Panc1 (cell line): ENCODE results near the gene SPDYE6. TPM values are rescaled to one million over a fixed set of nuclear protein-coding genes. Genes with fewer than 3 reads are reported as not detected.

Source experiments
- ATAC-seq: fragments of 200-7000 bp; cut with Tn5 transposase; 2 replicates; pipeline ENCODE4 v1.9.1; 2020; ENCODE audit warnings: mild to moderate bottlenecking, moderate library complexity
- BruUV-seq: library from RNA; stranded (reverse); fragments of 400-500 nt; replicated peaks from 2 replicates; lab custom pipeline; 2021; lab: Mats Ljungman, UMichigan
- CTCF ChIA-PET: fragments of 300-600 bp; sonication (Branson Sonifier 250); formaldehyde crosslinking; loops from one replicate; lab custom pipeline; 2022; ENCODE audit warnings: antibody characterized with exemption; lab: Charles Lee
- POLR2A ChIA-PET: fragments of 300-600 bp; sonication (Branson Sonifier 250); formaldehyde crosslinking; loops from one replicate; lab custom pipeline; 2022; ENCODE audit warnings: antibody characterized with exemption; lab: Charles Lee
- DNase-seq: peaks from one replicate; pipeline ENCODE4 v3.0.0-alpha.2; 2010; ENCODE audit warnings: low read depth, low spot score
- H3K27ac ChIP-seq: 2 replicates; pipeline ENCODE4 v1.5.1; 2011; ENCODE audit warnings: mild to moderate bottlenecking, low read length, inconsistent platforms
- H3K27me3 ChIP-seq: fragments of 200-500 bp; sonication (Bioruptor generic); 2 replicates; pipeline ENCODE4 v1.6.0; 2014; ENCODE audit warnings: low read length, inconsistent platforms; ENCODE audit not compliant: control insufficient read depth, insufficient read depth
- H3K36me3 ChIP-seq: fragments of 200-500 bp; sonication (Bioruptor generic); 2 replicates; pipeline ENCODE4 v1.5.1; 2014; ENCODE audit warnings: inconsistent platforms, mild to moderate bottlenecking, low read length, moderate library complexity; ENCODE audit not compliant: control insufficient read depth, insufficient read depth
- H3K4me1 ChIP-seq: 2 replicates; pipeline ENCODE4 v1.5.1; 2011; ENCODE audit warnings: inconsistent platforms, mild to moderate bottlenecking, low read length, moderate library complexity; ENCODE audit not compliant: control insufficient read depth, insufficient read depth
- H3K4me3 ChIP-seq, 2 experiments: 2 replicates each; pipeline ENCODE4 v1.5.1; 2011 to 2012; ENCODE audit warnings: low read depth in 2 of 2, low read length in 2 of 2, mild to moderate bottlenecking in 2 of 2, inconsistent platforms in 1 of 2, moderate library complexity in 1 of 2
- H3K9me3 ChIP-seq: fragments of 200-500 bp; sonication (Bioruptor generic); 2 replicates; pipeline ENCODE4 v1.5.1; 2014; ENCODE audit warnings: low read depth, mild to moderate bottlenecking, inconsistent platforms, low read length, moderate library complexity; ENCODE audit not compliant: control insufficient read depth, insufficient read depth
- POLR2AphosphoS5 ChIP-seq: IDR thresholded peaks from 2 replicates; pipeline ENCODE4 v1.6.1; 2012; ENCODE audit warnings: mild to moderate bottlenecking, low read depth, low read length, moderate library complexity
- REST ChIP-seq, 2 experiments: IDR thresholded peaks; 2 replicates each; pipeline ENCODE4 v1.6.1; 2011 to 2012; ENCODE audit warnings: low read depth in 2 of 2, control low read depth in 1 of 2, low read length in 1 of 2, mild to moderate bottlenecking in 1 of 2, moderate library complexity in 1 of 2; ENCODE audit not compliant: insufficient read depth in 1 of 2
- SIN3A ChIP-seq: IDR thresholded peaks from 2 replicates; pipeline ENCODE4 v1.6.1; 2012; ENCODE audit warnings: low read depth, mild to moderate bottlenecking, low read length, moderate library complexity, borderline replicate concordance; ENCODE audit not compliant: insufficient read depth
- TCF7L2 ChIP-seq: IDR thresholded peaks from 2 replicates; pipeline ENCODE4 v1.6.1; 2011; ENCODE audit warnings: mild to moderate bottlenecking, low read depth, low read length, inconsistent platforms
- in situ Hi-C: cut with HindIII; loops from 2 replicates; pipeline ENCODE4 v1.10.0; 2016; ENCODE audit warnings: low sequenced_read_pairs, low pct_unique_long_range_greater_than_20kb
- intact Hi-C: fragments of 100-400 bp; cut with micrococcal nuclease; formaldehyde crosslinking; loops from one replicate; pipeline ENCODE4 v1.10.0; 2022; ENCODE audit not compliant: unreplicated experiment
- total RNA-seq: library from RNA; stranded (reverse); gene quantifications from one replicate; pipeline ENCODE4 v1.2.1, GENCODE V29; 2021; ENCODE audit not compliant: unreplicated experiment
- TF ChIP-seq, protein P1 (sequence below): fragments of 450-650 bp; IDR thresholded peaks from 2 replicates; pipeline ENCODE4 v1.5.1; 2017; ENCODE audit warnings: mild to moderate bottlenecking

SPDYE6 gene
- total RNA-seq, 1 experiment from 2014 or later, result not detected

- ATAC-seq (no peak), DNase-seq (no peak)
- H3K9me3 ChIP-seq, result no peaks in the 10 kb centered on the region
- H3K4me3 ChIP-seq, result no peak overlapping the region
- no peaks in the 10 kb centered on the region for H3K27me3 ChIP-seq
- intact Hi-C loops (no loop called here), in situ Hi-C loops (no loop called here)
- H3K36me3 ChIP-seq, result no peaks in the 10 kb centered on the region; the same call in 1 of the 2 replicates
- ChIA-PET CTCF (interaction anchor here (0.7 kb wide), 1 partner anchor 105 kb away, joined by 3 read pairs; no protein-coding TSS in a partner anchor), POLR2A (no interaction called here)
- no TSS peak for BruUV-seq
- no peak overlapping the region for H3K27ac ChIP-seq
- TF ChIP-seq, protein P1, sequence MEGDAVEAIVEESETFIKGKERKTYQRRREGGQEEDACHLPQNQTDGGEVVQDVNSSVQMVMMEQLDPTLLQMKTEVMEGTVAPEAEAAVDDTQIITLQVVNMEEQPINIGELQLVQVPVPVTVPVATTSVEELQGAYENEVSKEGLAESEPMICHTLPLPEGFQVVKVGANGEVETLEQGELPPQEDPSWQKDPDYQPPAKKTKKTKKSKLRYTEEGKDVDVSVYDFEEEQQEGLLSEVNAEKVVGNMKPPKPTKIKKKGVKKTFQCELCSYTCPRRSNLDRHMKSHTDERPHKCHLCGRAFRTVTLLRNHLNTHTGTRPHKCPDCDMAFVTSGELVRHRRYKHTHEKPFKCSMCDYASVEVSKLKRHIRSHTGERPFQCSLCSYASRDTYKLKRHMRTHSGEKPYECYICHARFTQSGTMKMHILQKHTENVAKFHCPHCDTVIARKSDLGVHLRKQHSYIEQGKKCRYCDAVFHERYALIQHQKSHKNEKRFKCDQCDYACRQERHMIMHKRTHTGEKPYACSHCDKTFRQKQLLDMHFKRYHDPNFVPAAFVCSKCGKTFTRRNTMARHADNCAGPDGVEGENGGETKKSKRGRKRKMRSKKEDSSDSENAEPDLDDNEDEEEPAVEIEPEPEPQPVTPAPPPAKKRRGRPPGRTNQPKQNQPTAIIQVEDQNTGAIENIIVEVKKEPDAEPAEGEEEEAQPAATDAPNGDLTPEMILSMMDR, result no peak
- TF ChIP-seq REST (IDR thresholded peaks at IDR 0.05; ENCODE audit: insufficient read depth in 1 of 2, low read depth in 2 of 2, low read length in 1 of 2) (no peak), TCF7L2 (no peak), POLR2AphosphoS5 (no peak), SIN3A (no peak)
- H3K4me1 ChIP-seq, result peaks cover 6% of the 10 kb centered on the region; the same call in 1 of the 2 replicates
Observed at GRCh38 chr7:102393467-102393866, 37.2 kb upstream of the SPDYE6 start.

DNA sequence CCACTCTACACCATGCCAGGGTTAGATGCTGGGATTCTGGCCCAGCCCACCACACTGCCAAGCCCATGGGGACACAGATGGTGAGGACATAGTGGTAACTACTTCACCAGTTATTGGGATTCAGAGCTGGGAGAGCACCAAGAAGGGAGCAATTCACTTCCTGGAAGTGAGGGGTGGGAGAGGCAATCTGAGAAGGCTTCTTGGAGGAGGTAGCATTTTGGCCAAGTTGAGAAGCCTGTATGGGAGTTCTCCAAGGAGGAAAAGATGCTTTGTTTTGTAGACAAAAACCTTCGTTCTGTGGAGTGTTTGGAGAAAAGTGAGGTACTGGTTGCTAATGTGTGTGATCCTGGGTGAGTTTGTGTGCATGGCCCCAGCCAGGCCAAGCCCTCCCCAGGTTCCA, 36.1 kb upstream of the SPDYE6 start:
- no peak overlapping the region for H3K4me3 ChIP-seq
- no peak for DNase-seq
- in situ Hi-C loops, result no loop called here
- no peaks in the 10 kb centered on the region; the same call in 1 of the 2 replicates for H3K36me3 ChIP-seq
- peaks cover 4% of the 10 kb centered on the region; the same call in 1 of the 2 replicates for H3K4me1 ChIP-seq
- intact Hi-C loops, result no loop called here
- no peaks in the 10 kb centered on the region for H3K9me3 ChIP-seq
- no peak overlapping the region for H3K27ac ChIP-seq
- POLR2A ChIA-PET, result no interaction called here
- TF ChIP-seq, protein P1, result no peak
- TF ChIP-seq TCF7L2 (no peak), POLR2AphosphoS5 (no peak), SIN3A (no peak)
- ATAC-seq, result no peak
- no TSS peak for BruUV-seq
- CTCF ChIA-PET, result no interaction called here
- no peaks in the 10 kb centered on the region for H3K27me3 ChIP-seq
